Stomach smooth muscle (tissue), 2 donors: ENCODE results near the gene CMTM3.

Experiments
- H3K27ac ChIP-seq: one replicate; pipeline ENCODE4 v1.7.0; 2013; ENCODE audit warnings: mild to moderate bottlenecking, low read length, inconsistent platforms
- H3K27me3 ChIP-seq, 2 donors: one replicate each; pipeline ENCODE4 v1.7.0; 2013; ENCODE audit warnings: low read length in 2 of 2; ENCODE audit not compliant: insufficient read depth in 2 of 2, control insufficient read depth in 1 of 2
- H3K36me3 ChIP-seq, 2 donors: one replicate each; pipeline ENCODE4 v1.7.0; 2013; ENCODE audit warnings: low read length in 2 of 2; ENCODE audit not compliant: control insufficient read depth in 2 of 2, insufficient read depth in 2 of 2
- H3K4me1 ChIP-seq: one replicate; pipeline ENCODE4 v1.7.0; 2013; ENCODE audit warnings: low read length; ENCODE audit not compliant: control insufficient read depth, insufficient read depth
- H3K4me3 ChIP-seq, 2 donors: one replicate each; pipeline ENCODE4 v1.7.0; 2013; ENCODE audit warnings: low read length in 2 of 2
- H3K9ac ChIP-seq, 2 donors: one replicate each; pipeline ENCODE4 v1.7.0; 2013; ENCODE audit warnings: low read length in 2 of 2, mild to moderate bottlenecking in 1 of 2
- H3K9me3 ChIP-seq, 2 donors: one replicate each; pipeline ENCODE4 v1.7.0; 2013; ENCODE audit warnings: low read length in 2 of 2; ENCODE audit not compliant: control insufficient read depth in 2 of 2
- donor health status: healthy.
- donor health status: Pancreatic carcinoma.

CMTM3 gene

GRCh38 chr16:66598111-66598510, 6.4 kb upstream of the CMTM3 start:
- peaks cover 10 to 14% of the 10 kb centered on the region in 2 donors for H3K27me3 ChIP-seq
- peaks cover 0 to 4% of the 10 kb centered on the region in 2 donors for H3K9me3 ChIP-seq
- H3K27ac ChIP-seq: no peak overlapping the region
- H3K4me1 ChIP-seq: no peaks in the 10 kb centered on the region
- no peak overlapping the region for H3K4me3 ChIP-seq
- no peaks in the 10 kb centered on the region for H3K36me3 ChIP-seq
- H3K9ac ChIP-seq: no peak overlapping the region

- no peaks in the 10 kb centered on the region for H3K36me3 ChIP-seq
- no peak overlapping the region for H3K4me3 ChIP-seq
These were observed 4.8 kb upstream of the CMTM3 start for GRCh38 chr16:66599726-66600125.

GRCh38 chr16:66600477-66600876, 4.0 kb upstream of the CMTM3 start:
- peaks cover 13 to 18% of the 10 kb centered on the region in 2 donors for H3K27me3 ChIP-seq
- H3K4me1 ChIP-seq: peaks cover 7% of the 10 kb centered on the region
- no peaks in the 10 kb centered on the region for H3K36me3 ChIP-seq

More at GRCh38 chr16:66599726-66600125, 4.8 kb upstream of the CMTM3 start:
- Histone ChIP-seq H3K27me3 (peaks cover 15 to 18% of the 10 kb centered on the region in 2 donors), H3K9me3 (no peaks in the 10 kb centered on the region), H3K9ac (no peak overlapping the region), H3K4me1 (peaks cover 4% of the 10 kb centered on the region), H3K27ac (no peak overlapping the region)

GRCh38 chr16:66601471-66601870, 3.0 kb upstream of the CMTM3 start:
- H3K4me3 ChIP-seq: no peak overlapping the region
- no peak overlapping the region for H3K27ac ChIP-seq
- peaks cover 13 to 18% of the 10 kb centered on the region in 2 donors for H3K27me3 ChIP-seq
- H3K9me3 ChIP-seq: no peaks in the 10 kb centered on the region
- no peaks in the 10 kb centered on the region for H3K36me3 ChIP-seq
- no peak overlapping the region for H3K9ac ChIP-seq
- peaks cover 13% of the 10 kb centered on the region for H3K4me1 ChIP-seq

More at GRCh38 chr16:66600477-66600876, 4.0 kb upstream of the CMTM3 start:
- Histone ChIP-seq H3K9me3 (no peaks in the 10 kb centered on the region), H3K9ac (no peak overlapping the region), H3K27ac (no peak overlapping the region), H3K4me3 (no peak overlapping the region)

- Histone ChIP-seq H3K36me3 (no peaks in the 10 kb centered on the region), H3K27me3 (peaks cover 13 to 18% of the 10 kb centered on the region in 2 donors), H3K9me3 (no peaks in the 10 kb centered on the region), H3K9ac (peak overlapping the region in 1 of 2 donors; percentile 26), H3K4me1 (peaks cover 20% of the 10 kb centered on the region), H3K27ac (no peak overlapping the region), H3K4me3 (peak overlapping the region; percentile 63 to 74)
These were observed 748 bp upstream of the CMTM3 start for GRCh38 chr16:66603537-66604375.

GRCh38 chr16:66605177-66605978, 874 bp downstream of the CMTM3 start:
- H3K27ac ChIP-seq: peak overlapping the region; percentile 37
- peaks cover 0 to 5% of the 10 kb centered on the region in 2 donors for H3K36me3 ChIP-seq
- no peaks in the 10 kb centered on the region for H3K9me3 ChIP-seq
- peaks cover 13 to 16% of the 10 kb centered on the region in 2 donors for H3K27me3 ChIP-seq
- H3K4me3 ChIP-seq: peak overlapping the region; percentile 12 to 74
- H3K9ac ChIP-seq: peak overlapping the region in 1 of 2 donors; percentile 58
- H3K4me1 ChIP-seq: peaks cover 22% of the 10 kb centered on the region

GRCh38 chr16:66605979-66606751, 1.7 kb downstream of the CMTM3 start:
- H3K9ac ChIP-seq: peak overlapping the region in 1 of 2 donors; percentile 44
- peak overlapping the region; percentile 37 for H3K27ac ChIP-seq
- no peaks in the 10 kb centered on the region for H3K9me3 ChIP-seq
- H3K4me1 ChIP-seq: peaks cover 22% of the 10 kb centered on the region
- H3K4me3 ChIP-seq: peak overlapping the region in 1 of 2 donors; percentile 74
- peaks cover 13 to 15% of the 10 kb centered on the region in 2 donors for H3K27me3 ChIP-seq
- peaks cover 0 to 7% of the 10 kb centered on the region in 2 donors for H3K36me3 ChIP-seq

GRCh38 chr16:66608241-66609138, 4.0 kb downstream of the CMTM3 start:
- H3K27ac ChIP-seq: peak overlapping the region; percentile 41

GRCh38 chr16:66609139-66609510, 4.6 kb downstream of the CMTM3 start:
- Histone ChIP-seq H3K27me3 (no peaks in the 10 kb centered on the region), H3K4me3 (no peak overlapping the region), H3K4me1 (peaks cover 19% of the 10 kb centered on the region), H3K27ac (peak overlapping the region; percentile 41), H3K9ac (peak overlapping the region in 1 of 2 donors; percentile 29), H3K36me3 (peaks cover 0 to 13% of the 10 kb centered on the region in 2 donors), H3K9me3 (no peaks in the 10 kb centered on the region)

More at GRCh38 chr16:66608241-66609138, 4.0 kb downstream of the CMTM3 start:
- Histone ChIP-seq H3K4me1 (peaks cover 22% of the 10 kb centered on the region), H3K9me3 (no peaks in the 10 kb centered on the region), H3K9ac (peak overlapping the region in 1 of 2 donors; percentile 29), H3K36me3 (peaks cover 0 to 12% of the 10 kb centered on the region in 2 donors), H3K27me3 (peaks cover 4 to 5% of the 10 kb centered on the region in 2 donors), H3K4me3 (no peak overlapping the region)
